Sigmoid colon (tissue), 7 donors: ENCODE results near the gene CTSA. TPM values are rescaled to one million over a fixed set of nuclear protein-coding genes. Genes with fewer than 3 reads are reported as not detected.
A peak's percentile ranks its signal among the peaks of the same experiment; 100 is the strongest.
"Not testable (repeated sequence)": the region's sequence is repeated elsewhere in the genome, so short reads cannot be mapped to it uniquely, and the experiment has no call there.

Experiments
- DNase-seq: peaks from one replicate; pipeline ENCODE4 v3.0.0-alpha.2; 2019
- H3K27ac ChIP-seq, 4 donors: fragments of 200-600 bp; sonication (generic); one replicate each; pipeline ENCODE4 v1.5.1; 2016 to 2019; ENCODE audit warnings: mild to moderate bottlenecking in 1 of 4
- H3K27me3 ChIP-seq, 3 donors: fragments of 200-600 bp; sonication (generic); one replicate each; pipeline ENCODE4 v1.5.1; 2019; ENCODE audit warnings: mild to moderate bottlenecking in 1 of 3
- H3K36me3 ChIP-seq, 4 donors: fragments of 200-600 bp; sonication (generic); one replicate each; pipeline ENCODE4 v1.5.1; 2016 to 2019
- H3K4me1 ChIP-seq, 4 donors: fragments of 200-600 bp; sonication (generic); one replicate each; pipeline ENCODE4 v1.5.1; 2017 to 2019
- H3K4me3 ChIP-seq, 4 donors: fragments of 200-600 bp; sonication (generic); one replicate each; pipeline ENCODE4 v1.5.1; 2017 to 2019; ENCODE audit warnings: mild to moderate bottlenecking in 2 of 4, moderate library complexity in 1 of 4
- H3K9me3 ChIP-seq, 4 donors: fragments of 200-600 bp in 3 of 4; sonication (generic) in 3 of 4; one replicate each; pipeline versions ENCODE4 v1.5.1 to v1.6.1; 2013 to 2019
- CTCF ChIP-seq, 4 experiments: fragments of 450-650 bp in 3 of 4; fragments of 200-600 bp in 1 of 4; IDR thresholded peaks; one replicate each; pipeline ENCODE4 v1.5.1; 2016 to 2019; ENCODE audit warnings: antibody characterized with exemption in 4 of 4, mild to moderate bottlenecking in 3 of 4, moderate library complexity in 2 of 4
- EP300 ChIP-seq, 4 donors: sonication (generic); formaldehyde crosslinking; IDR thresholded peaks; one replicate each; pipeline ENCODE4 v1.6.1; 2017; ENCODE audit warnings: antibody characterized with exemption in 4 of 4
- POLR2A ChIP-seq, 2 donors: fragments of 450-650 bp; IDR thresholded peaks; one replicate each; pipeline ENCODE4 v1.6.1; 2016; ENCODE audit warnings: antibody characterized with exemption in 2 of 2, mild to moderate bottlenecking in 2 of 2, moderate library complexity in 2 of 2
- POLR2AphosphoS5 ChIP-seq, 4 donors: sonication (generic); formaldehyde crosslinking; IDR thresholded peaks; one replicate each; pipeline ENCODE4 v1.6.1; 2017; ENCODE audit warnings: antibody characterized with exemption in 4 of 4
- WGBS, 2 donors: extraction: QIAGEN DNeasy Blood & Tissue Kit; methylation state at CpG; one replicate each; pipeline ENCODE4 v1.1.7; 2013; 5-methylcytosine and 5-hydroxymethylcytosine counted together
- intact Hi-C: fragments of 100-400 bp; cut with DNase I; formaldehyde crosslinking; loops from one replicate; pipeline ENCODE4 v1.15.1; 2023
- polyA plus RNA-seq, 3 donors: library from polyadenylated mRNA; stranded (reverse); fragments of 200-250 nt; gene quantifications; one replicate each; pipeline ENCODE4 v1.2.3, GENCODE V29; 2013
- total RNA-seq, 4 donors: library from RNA; depleted of rRNA; stranded (reverse); fragments of >200 nt; gene quantifications; one replicate each; pipeline ENCODE4 v1.1.0, GENCODE V29; 2016
- donor health status: healthy with polysubstance abuse.
- donor health status: Bipolar disorder and iron deficiency.
- donor health status: healthy.

CTSA gene
- total and polyA plus RNA-seq, 7 donors = 45.7 to 203 (median 64.9) TPM

DNA sequence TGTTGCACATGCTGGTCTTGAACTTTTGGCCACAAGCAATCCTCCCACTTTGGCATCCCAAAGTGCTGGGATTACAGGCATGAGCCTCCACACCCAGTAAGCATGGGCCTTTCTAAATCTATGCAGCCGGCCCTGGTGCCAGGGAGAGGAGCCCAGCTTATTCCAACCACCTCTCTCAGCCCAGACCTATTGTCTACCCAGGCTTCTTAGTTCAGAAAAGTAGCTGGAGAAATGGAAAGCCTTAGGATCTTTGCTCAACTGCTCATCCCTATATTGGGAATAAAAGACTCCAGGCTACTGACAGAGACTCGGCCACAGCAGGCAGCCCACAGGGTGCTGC is 35.6 kb downstream of the CTSA start:
- no peaks in the 10 kb centered on the region for H3K27me3 ChIP-seq
- peaks cover 0 to 16% (median 14%) of the 10 kb centered on the region in 4 donors for H3K4me1 ChIP-seq
- intact Hi-C loops = no loop called here
- no peaks in the 10 kb centered on the region for H3K9me3 ChIP-seq
- WGBS, 2 donors = 76 to 88% methylated on average over 2 of the region's 2 CpGs
- H3K4me3 ChIP-seq = no peak overlapping the region
- no peak for DNase-seq
- TF ChIP-seq EP300 (IDR thresholded peaks at IDR 0.05) (no peak), POLR2A (IDR thresholded peaks at IDR 0.05) (no peak), CTCF (IDR thresholded peaks at IDR 0.05) (no peak), POLR2AphosphoS5 (IDR thresholded peaks at IDR 0.05) (no peak)
- no peaks in the 10 kb centered on the region for H3K36me3 ChIP-seq
- H3K27ac ChIP-seq = no peak overlapping the region

- Histone ChIP-seq H3K4me1 (peaks cover 0 to 16% (median 14%) of the 10 kb centered on the region in 4 donors), H3K4me3 (no peak overlapping the region), H3K9me3 (no peaks in the 10 kb centered on the region), H3K27me3 (no peaks in the 10 kb centered on the region), H3K27ac (no peak overlapping the region), H3K36me3 (no peaks in the 10 kb centered on the region)
- intact Hi-C loops = no loop called here
- DNase-seq = no peak
- TF ChIP-seq POLR2AphosphoS5 (IDR thresholded peaks at IDR 0.05) = no peak
- no peak for TF ChIP-seq POLR2A (IDR thresholded peaks at IDR 0.05)
- TF ChIP-seq EP300 (IDR thresholded peaks at IDR 0.05) = no peak
- no peak for TF ChIP-seq CTCF (IDR thresholded peaks at IDR 0.05)
- WGBS, 2 donors = 50 to 79% methylated on average over 14 of the region's 14 CpGs
These were observed 36.1 kb downstream of the CTSA start for GRCh38 chr20:45927071-45927878.

- H3K4me3 ChIP-seq, H3K36me3 ChIP-seq, DNase-seq, H3K27ac ChIP-seq, H3K27me3 ChIP-seq, H3K9me3 ChIP-seq: not testable (repeated sequence)
- 94% methylated on average over 17 of the region's 17 CpGs for WGBS, 2 donors
- H3K4me1 ChIP-seq = peaks cover 0 to 25% (median 20%) of the 10 kb centered on the region in 4 donors
- intact Hi-C loops = loop anchor here (10.0 kb wide), 2 partner anchors 117 to 567 kb away; partner anchors contain the start of genes SYS1 and UBE2C
These were observed 40.5 kb downstream of the CTSA start for GRCh38 chr20:45931680-45932079.

- TF ChIP-seq POLR2A (IDR thresholded peaks at IDR 0.05) (no peak), POLR2AphosphoS5 (IDR thresholded peaks at IDR 0.05) (peak in 2 of 4 donors; percentile 7 to 11), CTCF (IDR thresholded peaks at IDR 0.05) (peak in 1 of 4 experiments; percentile 17)
- DNase-seq = peak; percentile 89
- Histone ChIP-seq H3K4me1 (peaks cover 0 to 35% (median 22%) of the 10 kb centered on the region in 4 donors), H3K9me3 (no peaks in the 10 kb centered on the region), H3K4me3 (peak overlapping the region; percentile 96 to 100 (median 98)), H3K27ac (peak overlapping the region; percentile 98 to 100 (median 100)), H3K27me3 (no peaks in the 10 kb centered on the region), H3K36me3 (peaks cover 1 to 13% (median 11%) of the 10 kb centered on the region in 4 donors)
- 9 to 23% methylated on average over 22 of the region's 22 CpGs for WGBS, 2 donors
- intact Hi-C loops = loop anchor here (1.0 to 10.0 kb wide), 4 partner anchors 22 to 569 kb away; partner anchors contain the start of genes CTSA, NEURL2, SYS1 and UBE2C
These were observed 42.3 kb downstream of the CTSA start for GRCh38 chr20:45933266-45934045.

DNA sequence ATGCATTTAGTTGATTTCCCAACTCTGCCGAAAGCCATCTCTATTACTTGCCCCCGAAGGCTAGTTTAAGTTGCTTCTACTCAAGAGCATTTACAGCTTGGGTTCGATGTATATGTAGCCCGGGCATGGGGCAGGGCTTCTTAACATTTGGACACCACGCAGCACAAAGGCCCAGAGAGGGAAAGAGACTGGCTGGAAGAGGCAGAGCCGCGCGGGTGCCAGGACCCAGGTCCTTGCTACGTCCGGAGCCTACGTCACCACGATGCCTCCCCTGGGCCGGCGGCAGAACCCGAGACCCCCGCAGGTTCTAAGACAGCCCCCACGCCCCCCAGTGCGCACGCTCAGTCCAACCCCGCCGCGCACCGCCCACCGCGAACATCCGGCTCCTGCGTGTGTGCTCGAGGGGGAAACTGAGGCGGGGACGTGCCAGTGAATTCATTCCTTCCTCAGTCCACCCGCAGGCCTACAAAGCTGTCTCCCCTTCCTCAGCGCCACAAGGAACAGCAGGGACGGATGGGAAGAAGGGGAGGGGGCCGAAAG is 43.0 kb downstream of the CTSA start:
- intact Hi-C loops = loop anchor here (2.0 to 10.0 kb wide), 3 partner anchors 43 to 569 kb away; partner anchors contain the start of genes CTSA, NEURL2, SYS1 and UBE2C

More for the DNA sequence above, 43.0 kb downstream of the CTSA start:
- peak overlapping the region; percentile 98 to 100 (median 100) for H3K27ac ChIP-seq
- H3K36me3 ChIP-seq = peaks cover 8 to 19% (median 16%) of the 10 kb centered on the region in 4 donors
- WGBS, 2 donors = 0% methylated on average over 34 of the region's 34 CpGs
- no peaks in the 10 kb centered on the region for H3K9me3 ChIP-seq
- peak; percentile 90 for DNase-seq
- no peaks in the 10 kb centered on the region for H3K27me3 ChIP-seq
- peak overlapping the region; percentile 96 to 100 (median 98) for H3K4me3 ChIP-seq
- TF ChIP-seq CTCF (IDR thresholded peaks at IDR 0.05) (no peak), EP300 (IDR thresholded peaks at IDR 0.05) (no peak), POLR2AphosphoS5 (IDR thresholded peaks at IDR 0.05) (no peak), POLR2A (IDR thresholded peaks at IDR 0.05) (no peak)
- H3K4me1 ChIP-seq = peaks cover 0 to 35% (median 22%) of the 10 kb centered on the region in 4 donors
